Brain pericyte (primary cell): Measurements from ENCODE around the gene RNF144B.

Experiments used
- DNase-seq: peaks from one replicate; pipeline ENCODE4 v3.0.0-alpha.2; 2012; ENCODE audit warnings: low read depth, low spot score

The RNF144B gene

DNA sequence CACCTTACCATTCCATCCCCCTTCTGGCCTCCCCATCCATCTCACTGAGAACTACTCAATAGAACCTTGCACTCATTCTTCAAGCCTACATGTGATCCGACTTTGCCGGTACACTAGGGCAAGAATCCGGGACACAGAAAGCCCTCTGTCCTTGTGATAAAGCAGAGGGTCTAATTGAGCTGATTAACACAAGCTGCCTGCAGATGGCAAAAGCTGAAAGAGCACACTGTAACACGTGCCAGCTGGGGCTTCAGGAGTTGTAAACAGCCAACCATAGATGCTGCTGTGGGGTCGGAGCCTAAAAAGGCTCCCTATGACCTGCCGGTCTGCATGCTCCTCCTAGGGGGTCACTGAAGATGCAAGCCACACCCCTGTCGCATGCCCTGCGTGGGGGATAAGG, 124.1 kb downstream of the RNF144B start:
- no peak for DNase-seq

DNA sequence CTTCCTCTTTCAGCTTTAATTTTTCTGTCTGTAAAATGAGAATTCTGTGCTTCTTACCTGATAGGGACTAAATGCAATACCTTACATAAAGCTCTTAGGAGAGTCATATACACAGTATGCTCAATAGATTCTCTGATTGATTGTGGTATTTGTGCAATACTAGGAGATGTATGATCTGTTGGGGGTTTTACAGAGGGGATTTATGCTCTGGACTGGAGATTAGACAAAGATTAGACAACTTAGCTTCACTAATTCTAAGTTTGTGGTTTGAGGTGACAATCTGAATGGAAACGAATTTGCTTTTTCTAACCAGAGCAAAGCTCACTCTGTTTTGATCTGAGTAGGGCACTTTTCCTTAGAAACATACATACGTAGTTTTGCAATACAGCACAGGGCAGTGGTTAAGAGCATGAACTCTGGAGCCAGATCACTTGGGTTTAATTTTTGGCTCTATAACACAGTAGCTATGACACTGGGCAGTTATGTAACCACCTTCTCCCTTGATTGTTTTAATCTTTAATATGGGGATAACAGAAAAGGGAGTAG, 126.2 kb downstream of the RNF144B start:
- DNase-seq: no peak

DNA sequence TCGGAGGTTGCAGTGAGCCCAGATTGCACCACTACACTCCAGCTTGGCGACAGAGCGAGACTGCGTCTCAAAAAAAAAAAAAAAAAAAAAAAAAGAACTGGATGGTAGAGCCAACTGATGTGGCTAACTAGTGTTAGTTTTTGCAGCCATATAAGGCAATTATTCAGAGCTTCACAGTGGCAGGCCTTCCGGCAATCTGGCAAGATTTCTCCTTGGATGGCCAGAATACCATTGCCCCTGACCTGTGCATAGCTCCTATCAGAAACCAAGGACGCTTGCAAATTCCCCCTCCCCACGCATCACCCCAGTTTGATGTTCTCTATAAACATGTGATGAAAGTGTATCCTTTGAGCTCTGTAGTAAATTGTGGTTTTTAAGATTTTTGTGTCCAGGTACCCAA, 127.0 kb downstream of the RNF144B start:
- DNase-seq: no peak

DNA sequence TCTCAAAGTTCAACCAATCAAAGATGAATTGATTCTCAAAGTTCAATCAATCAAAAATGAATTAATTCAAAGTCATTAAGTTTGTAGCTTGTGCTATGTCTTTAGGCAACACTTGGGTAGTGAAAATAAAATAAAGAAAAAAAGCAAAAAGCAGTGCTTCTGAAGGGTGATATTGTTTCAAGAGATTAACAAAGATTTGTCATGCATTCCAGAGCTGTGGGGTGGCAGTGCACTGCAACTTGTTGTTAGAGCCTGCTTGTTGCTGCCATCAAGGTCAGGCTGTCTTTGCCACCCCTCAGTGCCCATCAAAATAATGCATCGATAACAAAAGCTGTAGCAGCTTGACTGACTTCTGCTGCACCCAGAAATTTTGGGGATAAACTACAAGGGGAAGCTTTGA, 128.6 kb downstream of the RNF144B start:
- DNase-seq: no peak
